ENCODE data around the gene CCDC28A.

CCDC28A gene

DNA sequence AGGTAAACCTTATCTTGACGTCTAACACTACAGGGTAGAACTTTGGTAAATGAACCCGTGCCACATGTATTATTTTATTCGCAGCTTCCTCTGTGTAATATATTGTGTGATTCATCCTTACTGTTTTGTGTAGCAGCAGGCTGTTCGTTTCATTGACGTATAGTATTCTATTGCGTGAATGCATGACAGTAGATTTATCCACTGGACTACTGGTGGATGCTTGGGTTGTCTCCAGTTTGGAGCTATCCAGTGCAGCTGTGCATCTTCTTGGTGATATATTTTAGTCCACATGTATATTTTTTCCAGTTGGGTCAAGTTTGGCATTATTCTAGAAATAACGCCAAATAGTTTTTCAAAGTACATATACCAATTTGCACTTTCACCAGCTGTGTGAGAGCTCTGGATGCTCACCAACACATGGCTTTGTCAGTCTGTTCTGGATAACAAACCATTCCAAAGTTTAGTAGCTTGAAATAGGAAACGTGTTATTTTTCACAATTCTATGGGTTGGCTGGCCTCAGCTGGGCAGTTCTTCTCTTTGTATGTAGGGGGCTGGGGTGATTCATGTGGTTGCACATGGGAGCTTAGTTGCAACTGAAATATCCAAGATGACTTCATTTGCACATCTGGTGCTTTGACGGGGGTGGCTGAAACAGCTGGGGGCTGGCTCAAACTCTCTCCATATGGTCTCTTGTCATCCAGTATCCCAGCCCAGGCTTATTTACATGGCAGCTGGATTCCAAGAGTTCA, 31.6 kb downstream of the CCDC28A start:
- no peak for TF ChIP-seq CTCF (IDR thresholded peaks at IDR 0.05; ENCODE audit: low read depth, low read length)
- DNase-seq (ENCODE audit: extremely low read depth, low read depth) = no peak

- no peak for TF ChIP-seq CTCF (IDR thresholded peaks at IDR 0.05; ENCODE audit: low read depth, low read length)
- DNase-seq (ENCODE audit: extremely low read depth, low read depth) = no peak
These were observed 33.3 kb downstream of the CCDC28A start for GRCh38 chr6:138806889-138807288.

DNA sequence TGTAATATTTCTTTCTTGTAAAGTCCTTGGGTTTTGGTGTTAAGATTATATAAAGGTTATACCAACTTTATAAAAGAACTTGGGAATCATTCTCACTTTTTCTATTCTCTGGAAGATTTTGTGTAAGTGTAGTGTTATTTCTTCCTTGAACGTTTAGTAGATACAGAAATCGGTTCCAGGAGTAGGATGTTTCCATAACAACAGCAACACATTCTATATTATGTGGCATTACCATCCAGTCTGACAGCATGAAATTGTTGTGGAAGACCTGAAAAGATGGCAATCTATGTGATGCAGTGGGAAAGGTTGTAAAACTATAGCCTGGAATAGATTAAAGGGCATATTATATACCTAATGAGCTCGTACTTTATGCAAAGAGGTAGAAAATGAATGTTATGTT, 36.1 kb downstream of the CCDC28A start:
- TF ChIP-seq CTCF (IDR thresholded peaks at IDR 0.05; ENCODE audit: low read depth, low read length) = no peak
- no peak for DNase-seq (ENCODE audit: extremely low read depth, low read depth)

DNA sequence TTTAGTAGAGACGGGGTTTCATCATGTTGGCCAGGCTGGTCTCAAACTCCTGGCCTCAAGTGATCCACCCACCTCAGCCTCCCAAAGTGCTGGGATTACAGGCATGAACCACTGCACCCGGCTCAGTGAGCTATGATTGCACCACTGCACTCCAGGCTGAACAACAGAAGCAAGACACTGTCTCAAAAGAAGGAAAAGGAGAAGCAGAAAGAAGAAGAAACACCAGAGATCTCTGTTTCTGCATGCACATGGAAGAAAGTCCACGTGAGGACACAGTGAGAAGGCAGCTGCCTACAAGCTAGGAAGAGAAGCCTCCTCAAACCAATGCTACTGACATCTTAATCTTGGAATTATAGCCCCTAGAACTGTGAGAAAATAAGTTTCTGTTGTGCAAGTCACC, 38.3 kb downstream of the CCDC28A start:
- no peak for TF ChIP-seq CTCF (IDR thresholded peaks at IDR 0.05; ENCODE audit: low read depth, low read length)

DNA sequence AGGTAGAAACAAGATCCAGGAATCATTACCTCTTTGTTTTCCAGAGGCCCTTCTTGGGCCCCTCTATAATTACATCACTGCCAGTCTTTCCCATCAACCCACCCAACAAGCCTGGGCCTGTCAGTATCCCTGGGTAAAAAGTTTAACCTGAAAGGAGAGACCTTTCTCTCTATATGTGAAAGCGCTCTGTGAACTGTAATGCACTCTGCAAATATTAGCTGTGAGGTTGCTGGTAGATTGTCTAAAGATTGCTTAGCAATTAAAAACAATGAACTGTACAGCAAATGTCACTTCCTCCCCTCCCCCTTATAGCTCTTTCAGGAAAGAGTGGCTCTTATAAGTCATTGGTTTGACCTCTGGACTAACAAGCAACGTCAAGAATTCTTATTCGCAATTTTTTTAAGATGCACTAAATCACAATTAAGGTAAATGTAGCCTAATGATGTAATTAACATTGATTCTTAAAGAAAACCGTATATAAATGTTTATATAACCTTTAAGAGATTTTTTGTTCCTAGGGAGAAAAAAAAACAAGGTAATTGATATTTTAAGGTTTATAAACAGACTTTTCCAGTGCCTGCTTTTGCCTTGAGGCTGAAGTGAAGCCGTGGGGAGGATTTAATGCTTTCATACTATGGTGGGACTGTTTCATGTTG, 40.7 kb downstream of the CCDC28A start:
- TF ChIP-seq CTCF (IDR thresholded peaks at IDR 0.05; ENCODE audit: low read depth, low read length) = no peak
- no peak for DNase-seq (ENCODE audit: extremely low read depth, low read depth)

More for the DNA sequence above, 38.3 kb downstream of the CCDC28A start:
- no peak for DNase-seq (ENCODE audit: extremely low read depth, low read depth)

DNA sequence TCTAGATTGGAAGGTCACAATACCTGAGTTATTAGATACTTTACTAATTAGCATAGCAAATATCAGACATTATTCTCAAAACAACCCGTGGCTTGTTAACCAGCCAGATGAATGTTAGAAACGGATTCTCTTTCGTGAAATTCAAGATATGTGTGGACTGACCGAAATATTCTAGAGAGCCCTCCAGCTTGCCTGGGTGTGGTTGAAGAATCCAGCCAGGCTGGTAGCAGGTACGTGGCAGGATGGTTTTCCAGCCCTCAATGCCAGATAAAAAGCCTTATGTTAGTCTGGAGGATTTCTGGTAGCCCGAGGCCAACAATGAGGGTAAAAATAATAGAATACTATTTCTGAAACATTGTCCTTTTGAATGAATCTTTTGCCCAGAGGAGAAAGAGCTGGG, 41.7 kb downstream of the CCDC28A start:
- DNase-seq (ENCODE audit: extremely low read depth, low read depth) = no peak
- no peak for TF ChIP-seq CTCF (IDR thresholded peaks at IDR 0.05; ENCODE audit: low read depth, low read length)

GRCh38 chr6:138815797-138816528, 42.4 kb downstream of the CCDC28A start:
- TF ChIP-seq CTCF (IDR thresholded peaks at IDR 0.05; ENCODE audit: low read depth, low read length) = peak; percentile 67
- peak; percentile 31 for DNase-seq (ENCODE audit: extremely low read depth, low read depth)
